ENCODE data around the gene GHRL.

DNA sequence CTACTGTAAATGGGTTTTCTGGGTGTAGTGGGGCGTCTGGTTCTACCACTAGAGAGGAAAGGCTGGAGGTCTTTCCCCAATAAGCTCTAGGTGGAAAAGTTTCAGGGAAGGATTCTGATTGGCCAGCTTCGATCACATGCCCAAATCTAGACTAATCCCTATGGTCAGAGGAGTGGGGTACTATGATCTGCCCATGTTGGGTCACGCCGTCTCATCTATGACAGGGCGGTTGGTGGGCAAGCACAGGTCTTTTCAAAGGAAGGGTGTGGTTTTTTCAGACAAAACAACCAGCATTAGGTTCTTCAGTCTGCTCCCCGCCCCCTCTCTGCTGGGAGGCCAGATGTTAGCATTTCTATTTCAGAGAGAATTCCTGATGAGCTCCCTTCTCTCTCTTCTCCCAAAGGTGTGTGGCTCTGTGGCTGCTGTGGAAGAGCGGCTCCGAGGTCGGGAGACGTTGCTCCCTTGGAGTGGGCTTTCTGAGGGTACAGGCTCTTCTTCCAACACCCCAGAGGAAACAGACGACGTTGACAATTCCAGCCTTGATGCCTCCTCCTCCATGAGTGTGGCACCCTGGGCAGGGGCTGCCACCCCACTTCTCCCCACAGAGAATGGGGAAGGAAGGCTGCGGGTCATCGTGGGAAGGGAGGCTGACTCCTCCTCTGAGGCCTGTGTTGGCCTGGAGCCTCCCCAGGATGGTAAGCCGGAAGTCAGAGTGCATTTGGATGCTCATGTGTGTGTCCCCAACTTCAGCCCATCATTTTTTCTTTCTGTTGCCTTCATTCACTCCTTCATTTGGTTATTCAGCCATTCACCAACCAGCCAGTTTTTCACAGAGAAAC lies 54.2 kb downstream of the GHRL start:
- no peak for TF ChIP-seq POLR2A (IDR thresholded peaks at IDR 0.05; ENCODE audit: extremely low read depth, insufficient read length)
- TF ChIP-seq, protein P1, sequence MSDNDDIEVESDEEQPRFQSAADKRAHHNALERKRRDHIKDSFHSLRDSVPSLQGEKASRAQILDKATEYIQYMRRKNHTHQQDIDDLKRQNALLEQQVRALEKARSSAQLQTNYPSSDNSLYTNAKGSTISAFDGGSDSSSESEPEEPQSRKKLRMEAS (IDR thresholded peaks at IDR 0.05; ENCODE audit: low read depth, low read length) = peak; percentile 27; the same call in 1 of the 2 replicates
- TF ChIP-seq, protein P2, sequence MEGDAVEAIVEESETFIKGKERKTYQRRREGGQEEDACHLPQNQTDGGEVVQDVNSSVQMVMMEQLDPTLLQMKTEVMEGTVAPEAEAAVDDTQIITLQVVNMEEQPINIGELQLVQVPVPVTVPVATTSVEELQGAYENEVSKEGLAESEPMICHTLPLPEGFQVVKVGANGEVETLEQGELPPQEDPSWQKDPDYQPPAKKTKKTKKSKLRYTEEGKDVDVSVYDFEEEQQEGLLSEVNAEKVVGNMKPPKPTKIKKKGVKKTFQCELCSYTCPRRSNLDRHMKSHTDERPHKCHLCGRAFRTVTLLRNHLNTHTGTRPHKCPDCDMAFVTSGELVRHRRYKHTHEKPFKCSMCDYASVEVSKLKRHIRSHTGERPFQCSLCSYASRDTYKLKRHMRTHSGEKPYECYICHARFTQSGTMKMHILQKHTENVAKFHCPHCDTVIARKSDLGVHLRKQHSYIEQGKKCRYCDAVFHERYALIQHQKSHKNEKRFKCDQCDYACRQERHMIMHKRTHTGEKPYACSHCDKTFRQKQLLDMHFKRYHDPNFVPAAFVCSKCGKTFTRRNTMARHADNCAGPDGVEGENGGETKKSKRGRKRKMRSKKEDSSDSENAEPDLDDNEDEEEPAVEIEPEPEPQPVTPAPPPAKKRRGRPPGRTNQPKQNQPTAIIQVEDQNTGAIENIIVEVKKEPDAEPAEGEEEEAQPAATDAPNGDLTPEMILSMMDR (IDR thresholded peaks at IDR 0.05; ENCODE audit: low read depth, low read length) = no peak
- no peak for TF ChIP-seq MYC (IDR thresholded peaks at IDR 0.05; ENCODE audit: low read depth, low read length)

Measured in NB4 (cell line).